Neural cell (in vitro differentiated cells): ENCODE data around the gene OR11L1.

ENCODE experiments used
- EP300 ChIP-seq: fragments of 450-650 bp; conservative IDR thresholded peaks from 2 replicates; pipeline ENCODE4 v1.6.1; 2014; ENCODE audit warnings: antibody characterized with exemption, mild to moderate bottlenecking, moderate library complexity; ENCODE audit not compliant: poor library complexity, severe bottlenecking
- EZH2 ChIP-seq: fragments of 200-600, 300-800 bp; shearing (Covaris generic), sonication (generic); IDR thresholded peaks from 2 replicates; pipeline ENCODE4 v1.6.1; 2014; ENCODE audit warnings: antibody characterized with exemption, low read length, borderline replicate concordance, mild to moderate bottlenecking; ENCODE audit not compliant: insufficient read depth, poor library complexity, severe bottlenecking
- MXI1 ChIP-seq: fragments of 450-650 bp; conservative IDR thresholded peaks from 2 replicates; pipeline ENCODE4 v1.6.1; 2014; ENCODE audit warnings: antibody characterized with exemption, mild to moderate bottlenecking; ENCODE audit not compliant: poor library complexity, severe bottlenecking
- POLR2AphosphoS5 ChIP-seq: IDR thresholded peaks from 2 replicates; pipeline ENCODE4 v1.6.1; 2012
- RAD21 ChIP-seq: fragments of 450-650 bp; conservative IDR thresholded peaks from 2 replicates; pipeline ENCODE4 v1.6.1; 2014; ENCODE audit warnings: antibody characterized with exemption, mild to moderate bottlenecking, moderate library complexity
- SMC3 ChIP-seq: fragments of 450-650 bp; conservative IDR thresholded peaks from 2 replicates; pipeline ENCODE4 v1.6.1; 2014; ENCODE audit warnings: antibody characterized with exemption, mild to moderate bottlenecking, moderate library complexity; ENCODE audit not compliant: poor library complexity
- TAF1 ChIP-seq: IDR thresholded peaks from 2 replicates; pipeline ENCODE4 v1.6.1; 2012; ENCODE audit warnings: low read depth
- TF ChIP-seq, protein P1 (sequence below): fragments of 450-650 bp; IDR thresholded peaks from 2 replicates; pipeline ENCODE4 v1.5.1; 2014; ENCODE audit warnings: antibody characterized with exemption, mild to moderate bottlenecking, moderate library complexity; ENCODE audit not compliant: poor library complexity, severe bottlenecking
- TF ChIP-seq, protein P2 (sequence below): IDR thresholded peaks from 2 replicates; pipeline ENCODE4 v1.6.1; 2012; ENCODE audit warnings: borderline replicate concordance

DNA sequence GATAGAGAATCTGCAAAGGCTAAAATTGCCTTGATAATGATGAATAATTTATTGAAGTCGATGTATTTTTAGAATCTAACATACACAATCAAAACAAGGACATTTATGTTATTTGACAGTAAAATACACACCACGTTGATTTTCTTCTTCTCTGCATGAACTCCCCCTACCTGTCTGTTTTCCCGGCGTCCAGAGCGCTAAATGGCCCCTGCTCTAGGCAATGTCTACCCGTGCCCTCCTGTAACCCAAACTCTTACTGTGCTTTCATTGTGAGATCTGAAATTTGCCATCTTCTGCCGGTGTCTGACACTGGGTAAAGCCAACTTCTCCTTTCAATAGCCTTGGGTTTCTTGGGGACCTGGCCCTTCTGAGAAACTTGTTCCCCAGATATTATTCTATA lies 6.7 kb upstream of the OR11L1 start:
- TF ChIP-seq, protein P1, sequence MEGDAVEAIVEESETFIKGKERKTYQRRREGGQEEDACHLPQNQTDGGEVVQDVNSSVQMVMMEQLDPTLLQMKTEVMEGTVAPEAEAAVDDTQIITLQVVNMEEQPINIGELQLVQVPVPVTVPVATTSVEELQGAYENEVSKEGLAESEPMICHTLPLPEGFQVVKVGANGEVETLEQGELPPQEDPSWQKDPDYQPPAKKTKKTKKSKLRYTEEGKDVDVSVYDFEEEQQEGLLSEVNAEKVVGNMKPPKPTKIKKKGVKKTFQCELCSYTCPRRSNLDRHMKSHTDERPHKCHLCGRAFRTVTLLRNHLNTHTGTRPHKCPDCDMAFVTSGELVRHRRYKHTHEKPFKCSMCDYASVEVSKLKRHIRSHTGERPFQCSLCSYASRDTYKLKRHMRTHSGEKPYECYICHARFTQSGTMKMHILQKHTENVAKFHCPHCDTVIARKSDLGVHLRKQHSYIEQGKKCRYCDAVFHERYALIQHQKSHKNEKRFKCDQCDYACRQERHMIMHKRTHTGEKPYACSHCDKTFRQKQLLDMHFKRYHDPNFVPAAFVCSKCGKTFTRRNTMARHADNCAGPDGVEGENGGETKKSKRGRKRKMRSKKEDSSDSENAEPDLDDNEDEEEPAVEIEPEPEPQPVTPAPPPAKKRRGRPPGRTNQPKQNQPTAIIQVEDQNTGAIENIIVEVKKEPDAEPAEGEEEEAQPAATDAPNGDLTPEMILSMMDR: no peak
- TF ChIP-seq POLR2AphosphoS5 (no peak), EP300 (no peak), SMC3 (no peak), EZH2 (no peak), MXI1 (no peak), TAF1 (no peak), RAD21 (no peak)
- TF ChIP-seq, protein P2, sequence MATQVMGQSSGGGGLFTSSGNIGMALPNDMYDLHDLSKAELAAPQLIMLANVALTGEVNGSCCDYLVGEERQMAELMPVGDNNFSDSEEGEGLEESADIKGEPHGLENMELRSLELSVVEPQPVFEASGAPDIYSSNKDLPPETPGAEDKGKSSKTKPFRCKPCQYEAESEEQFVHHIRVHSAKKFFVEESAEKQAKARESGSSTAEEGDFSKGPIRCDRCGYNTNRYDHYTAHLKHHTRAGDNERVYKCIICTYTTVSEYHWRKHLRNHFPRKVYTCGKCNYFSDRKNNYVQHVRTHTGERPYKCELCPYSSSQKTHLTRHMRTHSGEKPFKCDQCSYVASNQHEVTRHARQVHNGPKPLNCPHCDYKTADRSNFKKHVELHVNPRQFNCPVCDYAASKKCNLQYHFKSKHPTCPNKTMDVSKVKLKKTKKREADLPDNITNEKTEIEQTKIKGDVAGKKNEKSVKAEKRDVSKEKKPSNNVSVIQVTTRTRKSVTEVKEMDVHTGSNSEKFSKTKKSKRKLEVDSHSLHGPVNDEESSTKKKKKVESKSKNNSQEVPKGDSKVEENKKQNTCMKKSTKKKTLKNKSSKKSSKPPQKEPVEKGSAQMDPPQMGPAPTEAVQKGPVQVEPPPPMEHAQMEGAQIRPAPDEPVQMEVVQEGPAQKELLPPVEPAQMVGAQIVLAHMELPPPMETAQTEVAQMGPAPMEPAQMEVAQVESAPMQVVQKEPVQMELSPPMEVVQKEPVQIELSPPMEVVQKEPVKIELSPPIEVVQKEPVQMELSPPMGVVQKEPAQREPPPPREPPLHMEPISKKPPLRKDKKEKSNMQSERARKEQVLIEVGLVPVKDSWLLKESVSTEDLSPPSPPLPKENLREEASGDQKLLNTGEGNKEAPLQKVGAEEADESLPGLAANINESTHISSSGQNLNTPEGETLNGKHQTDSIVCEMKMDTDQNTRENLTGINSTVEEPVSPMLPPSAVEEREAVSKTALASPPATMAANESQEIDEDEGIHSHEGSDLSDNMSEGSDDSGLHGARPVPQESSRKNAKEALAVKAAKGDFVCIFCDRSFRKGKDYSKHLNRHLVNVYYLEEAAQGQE: no peak
